PC-9 (cell line): ENCODE data around the gene ZBTB45. TPM values are rescaled to one million over a fixed set of nuclear protein-coding genes. Genes with fewer than 3 reads are reported as not detected.

Experiments used
- BruUV-seq: library from RNA; stranded (reverse); fragments of 400-500 nt; replicated peaks from 2 replicates; lab custom pipeline; 2021; lab: Mats Ljungman, UMichigan
- CTCF ChIA-PET: fragments of 300-600 bp; sonication (Branson Sonifier 250); formaldehyde crosslinking; loops from one replicate; lab custom pipeline; 2022; ENCODE audit warnings: antibody characterized with exemption; lab: Charles Lee
- POLR2A ChIA-PET: fragments of 300-600 bp; sonication (Branson Sonifier 250); formaldehyde crosslinking; loops from one replicate; lab custom pipeline; 2022; ENCODE audit warnings: antibody characterized with exemption; ENCODE audit not compliant: unreplicated experiment; lab: Charles Lee
- DNase-seq, 2 experiments: peaks; one replicate each; pipeline versions ENCODE4 v3.0.0 to v3.0.0-alpha.2; 2015 to 2022; ENCODE audit warnings: mixed read lengths in 1 of 2
- H2AFZ ChIP-seq: fragments of 200-600 bp; sonication (generic); 2 replicates; pipeline ENCODE4 v1.8.1; 2017; ENCODE audit warnings: antibody characterized with exemption
- H3F3A ChIP-seq: fragments of 200-600 bp; sonication (generic); 2 replicates; pipeline ENCODE4 v1.8.1; 2017; ENCODE audit warnings: antibody characterized with exemption, mild to moderate bottlenecking, low read depth; ENCODE audit not compliant: insufficient read depth
- H3K27ac ChIP-seq: fragments of 200-600 bp; sonication (generic); 2 replicates; pipeline ENCODE4 v1.6.1; 2016; ENCODE audit warnings: mixed run types
- H3K27me3 ChIP-seq: fragments of 200-600 bp; sonication (generic); 2 replicates; pipeline ENCODE4 v1.6.1; 2016; ENCODE audit warnings: low read depth, mixed run types; ENCODE audit not compliant: insufficient read depth
- H3K36me3 ChIP-seq: fragments of 200-600 bp; sonication (generic); 2 replicates; pipeline ENCODE4 v1.6.1; 2016; ENCODE audit warnings: low read depth, mixed run types
- H3K4me1 ChIP-seq: fragments of 200-600 bp; sonication (generic); replicated peaks from 2 replicates; pipeline ENCODE4 v1.6.1; 2016; ENCODE audit warnings: mixed run types; ENCODE audit not compliant: insufficient read depth
- H3K4me2 ChIP-seq: fragments of 200-600 bp; sonication (generic); 2 replicates; pipeline ENCODE4 v1.6.1; 2017; ENCODE audit warnings: mixed run types
- H3K4me3 ChIP-seq: fragments of 200-600 bp; sonication (generic); 2 replicates; pipeline ENCODE4 v1.6.1; 2016; ENCODE audit warnings: mixed run types
- H3K79me2 ChIP-seq: fragments of 200-600 bp; sonication (generic); 2 replicates; pipeline ENCODE4 v1.6.1; 2017; ENCODE audit warnings: low read depth, mixed run types
- H3K9me2 ChIP-seq: fragments of 200-600 bp; sonication (generic); 2 replicates; pipeline ENCODE4 v1.8.1; 2017; ENCODE audit warnings: mild to moderate bottlenecking; ENCODE audit not compliant: insufficient read depth
- H3K9me3 ChIP-seq: fragments of 200-600 bp; sonication (generic); 2 replicates; pipeline ENCODE4 v1.8.1; 2016; ENCODE audit warnings: low read depth; ENCODE audit not compliant: insufficient read depth
- H4K20me1 ChIP-seq: fragments of 200-600 bp; sonication (generic); 2 replicates; pipeline ENCODE4 v1.8.1; 2017; ENCODE audit not compliant: insufficient read depth
- EZH2 ChIP-seq: fragments of 200-600 bp; sonication (generic); IDR thresholded peaks from 2 replicates; pipeline ENCODE4 v1.8.0; 2017; ENCODE audit warnings: antibody characterized with exemption, low read depth
- intact Hi-C: fragments of 100-400 bp; cut with micrococcal nuclease; formaldehyde crosslinking; loops from one replicate; pipeline ENCODE4 v1.10.0; 2022; ENCODE audit not compliant: unreplicated experiment
- microRNA-seq: library from miRNA; unstranded; fragments of <30 nt; microRNA quantifications from one replicate; pipeline ENCODE4 v1.2.0, GENCODE V29; 2021; ENCODE audit warnings: borderline number of aligned reads, borderline replicate concordance
- total RNA-seq: library from RNA; stranded (reverse); gene quantifications from 2 replicates; pipeline ENCODE4 v1.2.3, GENCODE V29; 2021
- TF ChIP-seq, protein P1 (sequence below): fragments of 200-600 bp; sonication (generic); conservative IDR thresholded peaks from 2 replicates; pipeline ENCODE4 v1.6.1; 2017; ENCODE audit warnings: mixed run types, antibody characterized with exemption, mild to moderate bottlenecking, moderate library complexity

ZBTB45 gene
- total RNA-seq, 1 experiment from 2014 or later = 8.1 TPM

DNA sequence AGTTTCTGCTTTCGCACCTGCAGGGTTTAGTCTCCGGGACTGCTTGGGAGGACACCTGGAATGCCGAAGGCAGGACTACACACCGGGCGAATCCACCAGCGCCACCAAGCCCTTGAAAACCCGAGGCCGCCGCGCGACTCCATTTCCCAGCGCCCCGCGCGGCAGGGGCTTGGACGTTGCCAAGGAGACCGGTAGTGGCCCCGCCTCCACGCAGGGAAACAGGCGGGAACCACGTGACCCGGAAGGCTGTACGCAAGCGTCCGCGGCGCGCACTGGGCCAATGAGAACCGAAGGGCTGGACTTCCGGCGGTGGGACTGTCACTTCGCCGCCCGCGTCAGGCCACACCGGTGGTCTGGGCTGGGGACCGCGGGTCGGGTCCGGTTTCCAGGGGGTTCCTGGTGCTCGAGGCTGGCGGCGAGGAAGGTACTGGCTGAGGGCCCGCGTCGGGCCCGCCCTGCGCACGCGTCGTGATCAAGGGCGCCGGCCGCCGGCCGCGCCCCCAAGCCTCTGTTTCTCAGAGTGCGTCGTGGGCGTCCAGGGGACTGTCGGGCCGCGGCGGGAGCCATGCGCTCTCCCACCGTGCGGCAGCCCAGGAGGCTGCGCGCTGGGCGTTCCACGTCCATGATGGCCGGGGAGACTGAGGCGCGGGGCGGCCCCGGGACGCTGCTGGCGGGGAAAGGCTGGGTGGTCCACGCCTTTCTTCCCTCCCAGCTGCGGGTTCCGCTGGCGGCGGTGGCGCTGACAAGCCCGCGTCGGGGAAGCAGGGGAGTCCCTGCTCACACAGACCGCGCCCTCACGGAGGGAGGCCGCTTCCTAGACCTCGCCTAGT, 52.6 kb downstream of the ZBTB45 start, which contains the start of gene ZNF324:
ZNF324 (plus strand) TSS at position 321 of the 830 bp plus-strand sequence. CDS start 2,106 bp downstream, outside the sequence.
- Histone ChIP-seq H3K79me2 (peaks cover 11% of the 10 kb centered on the region; the same call in 1 of the 2 replicates), H3K4me3 (peak within 1 kb of the TSS; percentile 68), H3K4me1 (no peaks in the 10 kb centered on the region), H2AFZ (peak within 1 kb of the TSS; percentile 77), H3K36me3 (no peaks in the 10 kb centered on the region), H3K27ac (no peak within 1 kb of the TSS), H3F3A (no peaks in the 10 kb centered on the region), H3K27me3 (no peaks in the 10 kb centered on the region), H4K20me1 (0 out of 2 replicates have a peak, but pooled peaks cover 10% of the 10 kb centered on the region), H3K9me3 (no peaks in the 10 kb centered on the region), H3K9me2 (no peaks in the 10 kb centered on the region), H3K4me2 (peak within 1 kb of the TSS; percentile 84)
- CTCF ChIA-PET = no interaction called here
- peak; percentile 85 to 96 for DNase-seq
- intact Hi-C loops = loop anchor here (2.0 to 5.0 kb wide), 2 partner anchors 58 to 105 kb away; partner anchors contain the start of genes ZNF497 and ZNF584
- TF ChIP-seq EZH2 = no peak
- TF ChIP-seq, protein P1, sequence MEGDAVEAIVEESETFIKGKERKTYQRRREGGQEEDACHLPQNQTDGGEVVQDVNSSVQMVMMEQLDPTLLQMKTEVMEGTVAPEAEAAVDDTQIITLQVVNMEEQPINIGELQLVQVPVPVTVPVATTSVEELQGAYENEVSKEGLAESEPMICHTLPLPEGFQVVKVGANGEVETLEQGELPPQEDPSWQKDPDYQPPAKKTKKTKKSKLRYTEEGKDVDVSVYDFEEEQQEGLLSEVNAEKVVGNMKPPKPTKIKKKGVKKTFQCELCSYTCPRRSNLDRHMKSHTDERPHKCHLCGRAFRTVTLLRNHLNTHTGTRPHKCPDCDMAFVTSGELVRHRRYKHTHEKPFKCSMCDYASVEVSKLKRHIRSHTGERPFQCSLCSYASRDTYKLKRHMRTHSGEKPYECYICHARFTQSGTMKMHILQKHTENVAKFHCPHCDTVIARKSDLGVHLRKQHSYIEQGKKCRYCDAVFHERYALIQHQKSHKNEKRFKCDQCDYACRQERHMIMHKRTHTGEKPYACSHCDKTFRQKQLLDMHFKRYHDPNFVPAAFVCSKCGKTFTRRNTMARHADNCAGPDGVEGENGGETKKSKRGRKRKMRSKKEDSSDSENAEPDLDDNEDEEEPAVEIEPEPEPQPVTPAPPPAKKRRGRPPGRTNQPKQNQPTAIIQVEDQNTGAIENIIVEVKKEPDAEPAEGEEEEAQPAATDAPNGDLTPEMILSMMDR = no peak
- TSS peak; percentile 48 for BruUV-seq
- POLR2A ChIA-PET = interaction anchor here (1.2 kb wide), 1 partner anchor 15 kb away, joined by 10 read pairs; no protein-coding TSS in a partner anchor

DNA sequence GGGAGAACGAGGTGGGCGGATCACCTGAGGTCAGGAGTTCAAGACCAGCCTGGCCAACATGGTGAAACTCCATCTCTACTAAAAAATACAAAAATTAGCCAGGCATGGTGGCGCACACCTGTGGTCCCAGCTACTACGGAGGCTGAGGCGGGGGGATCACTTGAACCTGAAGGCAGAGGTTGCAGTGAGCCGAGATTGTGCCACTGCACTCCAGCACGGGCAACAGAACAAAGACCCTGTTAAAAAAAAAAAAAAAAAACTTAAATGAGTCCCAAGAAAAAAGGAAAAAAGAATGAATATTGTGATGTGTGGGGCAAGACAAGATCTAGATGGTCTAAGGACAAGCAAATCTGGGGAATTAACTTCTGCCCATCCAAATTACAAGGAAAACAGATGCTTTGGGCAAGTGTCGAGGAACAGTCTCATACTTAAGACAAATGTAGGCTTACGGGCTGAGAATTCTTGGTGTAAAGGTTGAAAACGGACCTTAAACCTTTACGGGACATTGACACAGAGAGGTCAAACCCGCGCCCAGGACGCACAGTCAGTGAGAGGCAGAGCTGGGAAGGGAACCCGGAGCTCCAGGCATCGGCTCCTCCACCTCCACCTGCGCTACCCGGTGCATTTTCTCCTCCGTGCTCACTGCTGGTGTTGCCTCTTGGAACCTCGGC, 53.4 kb downstream of the ZBTB45 start:
- TF ChIP-seq EZH2 = no peak
- TF ChIP-seq, protein P1 = no peak
- intact Hi-C loops = loop anchor here (2.0 to 5.0 kb wide), 2 partner anchors 57 to 104 kb away; partner anchors contain the start of genes ZNF497 and ZNF584

More for the DNA sequence above, 53.4 kb downstream of the ZBTB45 start:
- H3K27ac ChIP-seq = no peak overlapping the region
- H3K4me3 ChIP-seq = peak overlapping the region; percentile 68; the same call in 1 of the 2 replicates
- no peaks in the 10 kb centered on the region for H3K9me2 ChIP-seq
- H3K36me3 ChIP-seq = no peaks in the 10 kb centered on the region
- H2AFZ ChIP-seq = peak overlapping the region; percentile 76
- H3F3A ChIP-seq = no peaks in the 10 kb centered on the region
- no peaks in the 10 kb centered on the region for H3K4me1 ChIP-seq
- CTCF ChIA-PET = no interaction called here
- no peak for DNase-seq
- H3K4me2 ChIP-seq = peak overlapping the region; percentile 84
- peaks cover 11% of the 10 kb centered on the region; the same call in 1 of the 2 replicates for H3K79me2 ChIP-seq
- no TSS peak for BruUV-seq
- H3K27me3 ChIP-seq = no peaks in the 10 kb centered on the region
- H3K9me3 ChIP-seq = no peaks in the 10 kb centered on the region
- 0 out of 2 replicates have a peak, but pooled peaks cover 10% of the 10 kb centered on the region for H4K20me1 ChIP-seq
- POLR2A ChIA-PET = interaction anchor here (0.6 kb wide), 1 partner anchor 104 kb away, joined by 3 read pairs; the partner anchor contains the start of gene ZNF497

Small RNA genes within 50 kb of the gene (microRNA-seq; reads per million reads assigned to microRNA genes)
- gene MIR6807 = not detected

Other genes starting within 250 kb of the ZBTB45 start
- 6.2 and 6.4 TPM in 2 replicates for gene ZNF8, start 240.9 kb downstream of the ZBTB45 start, total RNA-seq
- 19.4 and 21.3 TPM in 2 replicates for gene ERVK3-1, start 214.4 kb downstream of the ZBTB45 start, total RNA-seq
- gene ZSCAN22, start 192.8 kb downstream of the ZBTB45 start, total RNA-seq = 0.08 TPM in 1 of 2 replicates, not detected in the other
- 2.5 and 4.5 TPM in 2 replicates for gene A1BG, start 166.3 kb downstream of the ZBTB45 start, total RNA-seq
- 7.2 and 8.6 TPM in 2 replicates for gene ZNF497, start 157.1 kb downstream of the ZBTB45 start, total RNA-seq
- gene ZNF837, start 138.8 kb downstream of the ZBTB45 start, total RNA-seq = 3.3 and 4.1 TPM in 2 replicates
- gene RPS5, start 132.5 kb downstream of the ZBTB45 start, total RNA-seq = 941 and 961 TPM in 2 replicates
- gene RNF225, start 124.2 kb downstream of the ZBTB45 start, total RNA-seq = 0.61 and 0.68 TPM in 2 replicates
- gene ZNF584, start 111.2 kb downstream of the ZBTB45 start, total RNA-seq = 13.5 and 18.8 TPM in 2 replicates
- 1.5 and 2.1 TPM in 2 replicates for gene ZNF132, start 79.7 kb downstream of the ZBTB45 start, total RNA-seq
- gene ZNF324B, start 68.2 kb downstream of the ZBTB45 start, total RNA-seq = 4.3 and 6.1 TPM in 2 replicates
- 5.9 and 8.1 TPM in 2 replicates for gene ZNF324, start 52.7 kb downstream of the ZBTB45 start, total RNA-seq
- 11.0 and 16.5 TPM in 2 replicates for gene ZNF446, start 43.5 kb downstream of the ZBTB45 start, total RNA-seq
- gene SLC27A5, start 7.8 kb downstream of the ZBTB45 start, total RNA-seq = 8.4 and 9.2 TPM in 2 replicates
- 311 and 322 TPM in 2 replicates for gene TRIM28, start 24.3 kb upstream of the ZBTB45 start, total RNA-seq
- gene CHMP2A, start 35.3 kb upstream of the ZBTB45 start, total RNA-seq = 149 and 186 TPM in 2 replicates
- not detected in 2 replicates for gene UBE2M, start 38.8 kb upstream of the ZBTB45 start, total RNA-seq
- not detected in 2 replicates for gene MZF1, start 53.5 kb upstream of the ZBTB45 start, total RNA-seq